GM06990 (cell line): Measurements from ENCODE around the gene ST6GALNAC3.
"Not testable (repeated sequence)": the region's sequence is repeated elsewhere in the genome, so short reads cannot be mapped to it uniquely, and the experiment has no call there.

Source experiments
- DNase-seq: peaks from one replicate; pipeline ENCODE4 v3.0.0-alpha.2; 2011; ENCODE audit not compliant: insufficient read length; ENCODE audit errors: extremely low read depth
- H3K27me3 ChIP-seq: replicated peaks from 2 replicates; pipeline ENCODE4 v1.6.0; 2011; ENCODE audit warnings: low read length; ENCODE audit not compliant: control insufficient read depth, insufficient read depth
- H3K36me3 ChIP-seq: 2 replicates; pipeline ENCODE4 v1.5.1; 2011; ENCODE audit warnings: low read length; ENCODE audit not compliant: control insufficient read depth, insufficient read depth
- H3K4me3 ChIP-seq: replicated peaks from 2 replicates; pipeline ENCODE4 v1.5.1; 2011; ENCODE audit warnings: low read depth, mild to moderate bottlenecking, control low read depth, low read length
- CTCF ChIP-seq: IDR thresholded peaks from 2 replicates; pipeline ENCODE4 v1.5.1; 2011; ENCODE audit warnings: low read length, control low read depth, mild to moderate bottlenecking, inconsistent platforms; ENCODE audit not compliant: insufficient read depth, poor library complexity, severe bottlenecking

Gene ST6GALNAC3

DNA sequence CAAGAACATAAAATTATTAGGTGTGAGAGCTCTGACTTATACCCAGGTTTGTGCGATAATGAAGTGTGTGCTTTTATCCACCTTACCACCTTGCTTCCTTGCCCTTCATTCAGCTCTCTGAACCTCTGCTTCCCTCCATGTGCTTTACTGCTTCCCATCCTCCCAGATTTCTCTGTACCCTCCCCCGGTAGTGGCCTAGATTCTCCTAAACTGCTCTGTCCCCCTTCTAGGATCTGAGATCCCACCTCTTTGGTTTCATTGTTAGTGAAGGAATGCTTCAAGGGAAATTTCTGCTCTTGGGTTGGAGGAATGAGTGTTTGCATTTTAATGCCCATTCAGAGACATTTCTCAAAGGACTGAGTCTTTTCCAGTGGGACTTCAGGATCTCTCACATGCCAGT, 159.5 kb downstream of the ST6GALNAC3 start:
- DNase-seq, result no peak
- H3K36me3 ChIP-seq, result no peaks in the 10 kb centered on the region
- TF ChIP-seq CTCF, result no peak
- peaks cover 2% of the 10 kb centered on the region; the same call in 1 of the 2 replicates for H3K27me3 ChIP-seq
- H3K4me3 ChIP-seq, result no peak overlapping the region

- no peak for TF ChIP-seq CTCF
- DNase-seq, result no peak
- no peak overlapping the region for H3K4me3 ChIP-seq
- H3K36me3 ChIP-seq, result no peaks in the 10 kb centered on the region
- peaks cover 2% of the 10 kb centered on the region; the same call in 1 of the 2 replicates for H3K27me3 ChIP-seq
Measured at GRCh38 chr1:76237211-76237610, 162.7 kb downstream of the ST6GALNAC3 start.

DNA sequence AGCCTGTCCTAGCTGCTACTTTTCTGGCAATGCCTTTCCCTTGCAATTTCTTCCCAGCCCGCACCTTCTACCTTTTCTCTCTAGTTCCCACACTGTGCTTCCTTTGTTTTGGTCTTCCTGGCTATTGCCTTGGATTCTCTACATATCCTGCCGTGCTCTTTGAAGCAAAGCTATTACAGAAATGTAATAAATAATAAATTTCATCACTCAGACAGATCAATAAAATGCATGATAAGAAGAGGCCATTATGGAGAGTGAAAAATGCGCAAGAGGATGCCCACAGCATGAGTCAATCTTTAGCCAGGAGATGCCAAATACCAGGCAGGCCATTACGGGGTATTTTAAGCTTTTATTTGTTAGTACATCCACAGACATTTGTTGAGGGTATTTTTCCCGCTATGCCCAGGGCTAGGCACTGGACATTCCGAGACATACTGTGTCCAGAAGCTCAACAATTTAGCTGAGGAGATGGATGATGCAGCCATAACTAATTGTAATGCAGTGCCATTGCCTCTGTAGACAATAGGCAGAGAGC, 163.6 kb downstream of the ST6GALNAC3 start:
- TF ChIP-seq CTCF, result no peak
- Histone ChIP-seq H3K27me3 (peaks cover 2% of the 10 kb centered on the region; the same call in 1 of the 2 replicates), H3K36me3 (no peaks in the 10 kb centered on the region), H3K4me3 (no peak overlapping the region)
- DNase-seq, result no peak

DNA sequence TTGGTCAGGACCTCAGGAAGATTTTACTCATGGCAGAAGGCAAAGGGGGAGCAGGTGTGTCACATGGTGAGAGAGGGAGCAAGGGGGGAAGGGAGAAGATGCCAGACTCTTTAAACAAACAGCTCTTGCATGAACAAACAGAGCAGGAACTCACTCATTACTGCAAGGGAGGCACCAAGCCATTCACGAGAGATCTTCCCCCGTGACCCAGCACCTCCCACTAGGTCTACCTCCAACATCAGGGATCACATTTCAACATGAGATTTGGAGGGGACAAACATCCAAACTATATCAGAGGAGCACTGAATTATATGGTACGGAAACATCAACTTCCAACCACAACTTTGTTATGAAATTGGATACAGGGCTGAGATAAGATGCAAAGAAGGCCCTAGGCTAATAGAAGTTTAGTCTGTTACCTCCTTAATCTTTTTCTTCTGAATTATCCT, 164.9 kb downstream of the ST6GALNAC3 start:
- no peak for TF ChIP-seq CTCF
- Histone ChIP-seq H3K36me3 (no peaks in the 10 kb centered on the region), H3K4me3 (no peak overlapping the region), H3K27me3 (no peaks in the 10 kb centered on the region)
- DNase-seq, result no peak

GRCh38 chr1:76240316-76240715, 165.8 kb downstream of the ST6GALNAC3 start:
- Histone ChIP-seq H3K36me3 (no peaks in the 10 kb centered on the region), H3K4me3 (no peak overlapping the region), H3K27me3 (no peaks in the 10 kb centered on the region)
- DNase-seq, result no peak
- no peak for TF ChIP-seq CTCF

DNA sequence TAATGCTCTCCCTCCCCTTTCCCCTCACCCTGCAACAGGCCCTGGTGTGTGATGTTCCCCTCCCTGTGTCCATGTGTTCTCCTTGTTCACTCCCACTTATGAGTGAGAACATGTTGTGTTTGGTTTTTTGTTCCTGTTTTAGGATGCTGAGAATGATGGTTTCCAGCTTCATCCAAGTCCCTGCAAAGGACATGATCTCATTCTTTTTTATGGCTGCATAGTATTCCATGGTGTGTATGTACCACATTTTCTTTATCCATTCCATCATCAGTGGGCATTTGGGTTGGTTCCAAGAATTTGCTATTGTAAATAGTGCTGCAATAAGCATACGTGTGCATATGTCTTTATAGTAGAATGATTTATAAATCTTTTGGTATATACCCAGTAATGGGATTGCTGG, 168.0 kb downstream of the ST6GALNAC3 start:
- H3K27me3 ChIP-seq, H3K4me3 ChIP-seq, H3K36me3 ChIP-seq, DNase-seq: not testable (repeated sequence)
